Activated naive CD4-positive, alpha-beta T cell treated with anti-CD3 and anti-CD28 coated beads, Interleukin-2, amount 50 U/mL, for 24 hours (primary cell): Measurements from ENCODE around the gene GUCY1A2.
"Not testable (repeated sequence)": the region's sequence is repeated elsewhere in the genome, so short reads cannot be mapped to it uniquely, and the experiment has no call there.

ENCODE experiments used
- H3K27ac Mint-ChIP-seq: one replicate; pipeline ENCODE4 v1.8.0; 2021; ENCODE audit warnings: mild to moderate bottlenecking, mixed read lengths
- H3K27me3 Mint-ChIP-seq: one replicate; pipeline ENCODE4 v1.8.0; 2021; ENCODE audit warnings: mixed read lengths
- H3K36me3 Mint-ChIP-seq: one replicate; pipeline ENCODE4 v1.8.0; 2021; ENCODE audit warnings: mixed read lengths
- H3K4me1 Mint-ChIP-seq: one replicate; pipeline ENCODE4 v1.8.0; 2021; ENCODE audit warnings: mixed read lengths
- H3K4me3 Mint-ChIP-seq: one replicate; pipeline ENCODE4 v1.8.0; 2021; ENCODE audit warnings: mild to moderate bottlenecking, mixed read lengths
- H3K9me3 Mint-ChIP-seq: one replicate; pipeline ENCODE4 v1.8.0; 2021; ENCODE audit warnings: mixed read lengths

GUCY1A2 gene

GRCh38 chr11:107018219-107018901 is at the start of gene GUCY1A2:
TSS of gene GUCY1A2 (minus strand) at chr11:107018476. CDS start at chr11:107018055, 421 bp downstream.
- Mint-ChIP-seq H3K9me3 (no peaks in the 10 kb centered on the region), H3K27ac (no peak within 1 kb of the TSS), H3K4me1 (peaks cover 9% of the 10 kb centered on the region), H3K36me3 (no peaks in the 10 kb centered on the region), H3K4me3 (no peak within 1 kb of the TSS), H3K27me3 (peaks cover 42% of the 10 kb centered on the region)

GRCh38 chr11:107054391-107054790 is 36.1 kb upstream of the GUCY1A2 start:
- peaks cover 4% of the 10 kb centered on the region for H3K36me3 Mint-ChIP-seq
- H3K9me3 Mint-ChIP-seq, result peaks cover 10% of the 10 kb centered on the region
- no peak overlapping the region for H3K27ac Mint-ChIP-seq
- H3K4me3 Mint-ChIP-seq, result no peak overlapping the region
- no peaks in the 10 kb centered on the region for H3K4me1 Mint-ChIP-seq
- no peaks in the 10 kb centered on the region for H3K27me3 Mint-ChIP-seq

- H3K9me3 Mint-ChIP-seq, result peaks cover 17% of the 10 kb centered on the region
- H3K4me1 Mint-ChIP-seq, H3K36me3 Mint-ChIP-seq, H3K4me3 Mint-ChIP-seq, H3K27ac Mint-ChIP-seq, H3K27me3 Mint-ChIP-seq: not testable (repeated sequence)
Observed at GRCh38 chr11:107051332-107051731, 33.1 kb upstream of the GUCY1A2 start.

GRCh38 chr11:107050899-107051298 is 32.6 kb upstream of the GUCY1A2 start:
- H3K27ac Mint-ChIP-seq, H3K4me3 Mint-ChIP-seq, H3K36me3 Mint-ChIP-seq, H3K27me3 Mint-ChIP-seq, H3K4me1 Mint-ChIP-seq: not testable (repeated sequence)
- peaks cover 17% of the 10 kb centered on the region for H3K9me3 Mint-ChIP-seq

GRCh38 chr11:107050121-107050520 is 31.8 kb upstream of the GUCY1A2 start:
- Mint-ChIP-seq H3K27me3 (no peaks in the 10 kb centered on the region), H3K27ac (no peak overlapping the region), H3K4me1 (no peaks in the 10 kb centered on the region), H3K4me3 (no peak overlapping the region), H3K36me3 (peaks cover 4% of the 10 kb centered on the region), H3K9me3 (peaks cover 17% of the 10 kb centered on the region)

GRCh38 chr11:107044503-107044902 is 26.2 kb upstream of the GUCY1A2 start:
- Mint-ChIP-seq H3K27ac (no peak overlapping the region), H3K4me1 (no peaks in the 10 kb centered on the region), H3K36me3 (no peaks in the 10 kb centered on the region), H3K27me3 (no peaks in the 10 kb centered on the region), H3K9me3 (peaks cover 7% of the 10 kb centered on the region), H3K4me3 (no peak overlapping the region)

- Mint-ChIP-seq H3K9me3 (peaks cover 2% of the 10 kb centered on the region), H3K27ac (no peak overlapping the region), H3K4me3 (no peak overlapping the region), H3K4me1 (no peaks in the 10 kb centered on the region), H3K27me3 (no peaks in the 10 kb centered on the region), H3K36me3 (no peaks in the 10 kb centered on the region)
Observed at GRCh38 chr11:107043242-107044006, 25.1 kb upstream of the GUCY1A2 start.

GRCh38 chr11:107042748-107043147 is 24.5 kb upstream of the GUCY1A2 start:
- Mint-ChIP-seq H3K27me3 (no peaks in the 10 kb centered on the region), H3K36me3 (no peaks in the 10 kb centered on the region), H3K4me3 (no peak overlapping the region), H3K4me1 (no peaks in the 10 kb centered on the region), H3K9me3 (no peaks in the 10 kb centered on the region), H3K27ac (no peak overlapping the region)

- Mint-ChIP-seq H3K36me3 (no peaks in the 10 kb centered on the region), H3K27ac (no peak overlapping the region), H3K9me3 (no peaks in the 10 kb centered on the region), H3K27me3 (no peaks in the 10 kb centered on the region), H3K4me3 (no peak overlapping the region), H3K4me1 (no peaks in the 10 kb centered on the region)
Observed at GRCh38 chr11:107041088-107041444, 22.8 kb upstream of the GUCY1A2 start.

- Mint-ChIP-seq H3K4me3 (no peak overlapping the region), H3K4me1 (no peaks in the 10 kb centered on the region), H3K9me3 (no peaks in the 10 kb centered on the region), H3K27me3 (no peaks in the 10 kb centered on the region), H3K36me3 (no peaks in the 10 kb centered on the region), H3K27ac (no peak overlapping the region)
Observed at GRCh38 chr11:107040433-107041087, 22.3 kb upstream of the GUCY1A2 start.

- Mint-ChIP-seq H3K36me3 (no peaks in the 10 kb centered on the region), H3K4me3 (no peak overlapping the region), H3K27ac (no peak overlapping the region), H3K27me3 (peaks cover 10% of the 10 kb centered on the region), H3K4me1 (no peaks in the 10 kb centered on the region), H3K9me3 (no peaks in the 10 kb centered on the region)
Observed at GRCh38 chr11:107025673-107026072, 7.4 kb upstream of the GUCY1A2 start.

- Mint-ChIP-seq H3K36me3 (no peaks in the 10 kb centered on the region), H3K27me3 (peaks cover 36% of the 10 kb centered on the region), H3K4me1 (peaks cover 9% of the 10 kb centered on the region), H3K9me3 (no peaks in the 10 kb centered on the region), H3K4me3 (no peak overlapping the region), H3K27ac (no peak overlapping the region)
Observed at GRCh38 chr11:107020594-107020993, 2.3 kb upstream of the GUCY1A2 start.

GRCh38 chr11:107018902-107019493 is 722 bp upstream of the GUCY1A2 start:
- H3K4me3 Mint-ChIP-seq, result no peak overlapping the region
- no peaks in the 10 kb centered on the region for H3K36me3 Mint-ChIP-seq
- no peak overlapping the region for H3K27ac Mint-ChIP-seq
- peaks cover 9% of the 10 kb centered on the region for H3K4me1 Mint-ChIP-seq
- H3K27me3 Mint-ChIP-seq, result peaks cover 42% of the 10 kb centered on the region
- no peaks in the 10 kb centered on the region for H3K9me3 Mint-ChIP-seq

GRCh38 chr11:107017433-107018218 is 650 bp downstream of the GUCY1A2 start:
- Mint-ChIP-seq H3K36me3 (no peaks in the 10 kb centered on the region), H3K4me1 (peaks cover 9% of the 10 kb centered on the region), H3K4me3 (no peak overlapping the region), H3K9me3 (no peaks in the 10 kb centered on the region), H3K27me3 (peaks cover 38% of the 10 kb centered on the region), H3K27ac (no peak overlapping the region)

- Mint-ChIP-seq H3K4me3 (peak overlapping the region; percentile 8), H3K4me1 (peaks cover 9% of the 10 kb centered on the region), H3K27ac (no peak overlapping the region), H3K9me3 (no peaks in the 10 kb centered on the region), H3K27me3 (peaks cover 37% of the 10 kb centered on the region), H3K36me3 (no peaks in the 10 kb centered on the region)
Observed at GRCh38 chr11:107017104-107017432, 1.2 kb downstream of the GUCY1A2 start.
